GM18519 (cell line): ENCODE results near the gene SPATA33.
A peak's percentile ranks its signal among the peaks of the same experiment; 100 is the strongest.
"Not testable (repeated sequence)": the region's sequence is repeated elsewhere in the genome, so short reads cannot be mapped to it uniquely, and the experiment has no call there.

Experiments used
- ATAC-seq: cut with Tn5 transposase; IDR thresholded peaks from one replicate; pipeline ENCODE4 v1.9.1; 2021; ENCODE audit warnings: mild to moderate bottlenecking, moderate library complexity; ENCODE audit not compliant: unreplicated experiment, low FRiP score

SPATA33 gene

DNA sequence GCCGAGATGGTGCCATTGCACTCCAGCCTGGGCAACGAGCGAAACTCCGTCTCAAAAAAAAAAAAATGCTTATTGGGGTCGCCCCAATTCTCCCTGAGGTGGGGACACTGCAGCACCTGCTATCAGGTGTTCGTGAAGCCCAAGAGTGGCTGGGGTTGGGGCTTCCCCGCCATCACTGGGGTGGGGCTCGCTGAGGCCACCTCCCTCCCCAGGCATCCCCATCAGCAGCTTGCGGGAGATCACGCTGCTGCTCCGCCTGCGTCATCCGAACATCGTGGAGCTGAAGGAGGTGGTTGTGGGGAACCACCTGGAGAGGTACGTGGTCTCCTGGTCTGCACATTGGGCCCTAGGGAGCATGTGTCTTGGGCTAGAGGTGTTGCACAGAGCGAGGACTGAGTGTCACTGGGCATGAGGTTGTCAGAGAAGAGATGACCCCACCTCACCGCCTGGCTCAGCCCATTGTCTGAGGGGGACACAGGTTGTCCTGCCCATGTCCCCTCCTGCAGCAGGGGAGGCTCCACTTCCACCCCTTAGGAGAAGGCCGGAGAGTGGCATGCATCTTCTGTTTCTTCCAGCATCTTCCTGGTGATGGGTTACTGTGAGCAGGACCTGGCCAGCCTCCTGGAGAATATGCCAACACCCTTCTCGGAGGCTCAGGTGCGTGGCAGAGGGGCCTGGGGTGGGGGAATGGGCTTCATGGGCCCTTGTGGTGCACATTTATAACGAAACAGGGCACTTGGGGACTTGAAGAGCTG is 33.8 kb downstream of the SPATA33 start:
- no peak for ATAC-seq

DNA sequence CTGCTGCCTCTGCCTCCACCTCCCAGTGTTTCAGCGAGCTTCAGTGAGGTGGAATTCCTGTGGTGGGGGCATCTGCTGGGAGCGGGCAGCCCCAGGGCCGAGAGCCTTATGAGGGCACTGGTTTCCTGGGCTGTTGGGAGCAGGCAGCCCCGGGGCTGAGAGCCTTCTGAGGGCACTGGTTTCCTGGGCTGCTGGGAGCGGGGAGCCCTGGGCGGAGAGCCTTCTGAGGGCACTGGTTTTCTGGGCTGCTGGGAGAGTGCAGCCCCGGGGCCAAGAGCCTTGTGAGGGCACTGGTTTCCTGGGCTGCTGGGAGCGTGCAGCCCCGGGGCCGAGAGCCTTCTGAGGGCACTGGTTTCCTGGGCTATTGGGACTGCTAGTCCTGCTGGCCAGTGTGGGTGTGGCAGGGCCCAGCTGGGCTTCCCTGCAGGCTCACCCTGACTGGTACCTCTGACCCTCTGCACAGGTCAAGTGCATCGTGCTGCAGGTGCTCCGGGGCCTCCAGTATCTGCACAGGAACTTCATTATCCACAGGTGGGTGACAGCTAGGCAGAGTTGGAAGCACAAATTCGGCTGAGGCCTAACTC is 34.4 kb downstream of the SPATA33 start:
- no peak for ATAC-seq

DNA sequence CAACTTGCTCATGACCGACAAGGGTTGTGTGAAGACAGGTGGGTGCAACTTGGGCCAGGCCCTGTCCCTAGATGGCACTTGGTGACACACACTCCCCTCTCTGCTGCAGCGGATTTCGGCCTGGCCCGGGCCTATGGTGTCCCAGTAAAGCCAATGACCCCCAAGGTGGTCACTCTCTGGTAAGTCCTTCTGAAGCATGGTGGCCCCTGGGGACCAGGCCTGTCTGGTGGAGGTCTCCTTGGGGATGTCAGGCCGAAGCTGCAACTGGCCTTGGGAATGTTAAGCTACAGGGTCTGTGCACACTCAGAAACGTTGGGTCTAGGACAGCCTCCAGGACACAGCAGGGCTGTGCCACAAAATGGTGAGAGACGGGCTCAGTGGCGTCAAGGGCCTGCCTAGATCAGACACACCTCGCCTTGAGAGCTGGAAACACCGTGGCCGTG is 35.7 kb downstream of the SPATA33 start:
- ATAC-seq, result no peak

DNA sequence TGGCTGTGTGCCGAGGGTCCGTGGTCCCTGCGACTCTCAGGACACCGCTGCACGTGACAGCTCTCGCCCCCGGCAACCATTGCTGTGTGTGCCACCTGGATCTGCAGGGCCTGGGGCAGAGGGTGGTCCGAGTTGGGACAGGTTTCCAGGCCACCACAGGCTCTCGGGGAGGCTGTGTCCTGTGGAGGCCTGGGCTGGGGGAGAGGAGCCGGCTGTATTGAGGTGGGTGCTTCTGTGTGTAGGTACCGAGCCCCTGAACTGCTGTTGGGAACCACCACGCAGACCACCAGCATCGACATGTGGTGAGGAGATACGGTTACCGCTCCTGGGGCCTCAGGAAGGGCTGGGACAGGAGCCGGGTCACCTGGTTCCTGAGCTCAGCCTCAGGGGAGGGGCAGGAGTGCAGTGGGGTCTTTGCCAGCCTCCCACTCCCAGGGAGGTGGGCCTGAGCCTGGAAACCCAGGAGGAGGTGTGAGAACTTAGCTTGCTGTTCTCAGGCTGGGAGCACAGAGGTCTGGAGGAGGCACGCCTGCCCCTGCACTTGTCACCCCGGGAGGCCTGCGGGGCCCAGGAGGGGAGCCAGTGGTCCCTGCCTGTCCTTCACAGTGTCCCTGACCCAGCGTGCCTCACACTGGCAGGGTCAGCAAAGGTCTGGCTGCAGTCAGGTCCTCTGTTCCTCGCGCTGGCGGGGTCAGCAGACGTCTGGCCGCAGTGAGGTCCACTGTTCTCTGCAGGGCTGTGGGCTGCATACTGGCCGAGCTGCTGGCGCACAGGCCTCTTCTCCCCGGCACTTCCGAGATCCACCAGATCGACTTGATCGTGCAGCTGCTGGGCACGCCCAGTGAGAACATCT is 36.5 kb downstream of the SPATA33 start:
- no peak for ATAC-seq

DNA sequence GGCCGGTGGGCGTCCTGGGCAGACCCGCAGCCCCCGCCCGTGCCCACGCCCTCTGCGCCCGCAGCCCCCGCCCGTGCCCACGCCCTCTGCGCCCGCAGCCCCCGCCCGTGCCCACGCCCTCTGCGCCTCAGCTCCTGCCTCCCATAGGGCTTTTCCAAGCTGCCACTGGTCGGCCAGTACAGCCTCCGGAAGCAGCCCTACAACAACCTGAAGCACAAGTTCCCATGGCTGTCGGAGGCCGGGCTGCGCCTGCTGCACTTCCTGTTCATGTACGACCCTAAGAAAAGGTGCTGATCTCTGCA is 37.1 kb downstream of the SPATA33 start:
- not testable (repeated sequence) for ATAC-seq

DNA sequence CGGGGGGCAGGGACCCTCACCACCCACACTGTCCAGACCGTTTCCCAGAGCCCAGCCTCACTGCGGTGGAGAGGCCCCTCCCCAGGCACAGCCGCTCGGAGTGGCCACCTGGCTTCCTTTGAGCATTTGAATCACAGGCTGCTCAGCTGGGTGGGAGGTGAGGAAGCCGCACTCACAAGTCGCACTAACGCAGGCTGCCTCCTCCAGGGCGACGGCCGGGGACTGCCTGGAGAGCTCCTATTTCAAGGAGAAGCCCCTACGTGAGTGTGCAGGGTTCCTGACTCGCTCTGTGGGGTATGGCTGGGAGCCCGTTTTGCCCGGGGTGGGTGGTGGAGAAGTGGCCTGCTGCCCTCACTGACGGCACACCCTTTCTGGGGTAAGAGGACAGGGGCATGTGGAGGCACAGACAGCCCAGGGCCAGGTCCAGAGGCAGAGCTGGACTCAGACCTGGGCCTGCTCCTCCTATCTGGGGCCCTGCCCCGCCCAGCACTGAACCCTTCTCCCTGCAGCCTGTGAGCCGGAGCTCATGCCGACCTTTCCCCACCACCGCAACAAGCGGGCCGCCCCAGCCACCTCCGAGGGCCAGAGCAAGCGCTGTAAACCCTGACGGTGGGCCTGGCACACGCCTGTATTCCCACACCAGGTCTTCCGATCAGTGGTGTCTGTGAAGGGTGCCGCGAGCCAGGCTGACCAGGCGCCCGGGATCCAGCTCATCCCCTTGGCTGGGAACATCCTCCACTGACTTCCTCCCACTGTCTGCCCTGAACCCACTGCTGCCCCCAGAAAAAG is 37.6 kb downstream of the SPATA33 start:
- ATAC-seq, result no peak

DNA sequence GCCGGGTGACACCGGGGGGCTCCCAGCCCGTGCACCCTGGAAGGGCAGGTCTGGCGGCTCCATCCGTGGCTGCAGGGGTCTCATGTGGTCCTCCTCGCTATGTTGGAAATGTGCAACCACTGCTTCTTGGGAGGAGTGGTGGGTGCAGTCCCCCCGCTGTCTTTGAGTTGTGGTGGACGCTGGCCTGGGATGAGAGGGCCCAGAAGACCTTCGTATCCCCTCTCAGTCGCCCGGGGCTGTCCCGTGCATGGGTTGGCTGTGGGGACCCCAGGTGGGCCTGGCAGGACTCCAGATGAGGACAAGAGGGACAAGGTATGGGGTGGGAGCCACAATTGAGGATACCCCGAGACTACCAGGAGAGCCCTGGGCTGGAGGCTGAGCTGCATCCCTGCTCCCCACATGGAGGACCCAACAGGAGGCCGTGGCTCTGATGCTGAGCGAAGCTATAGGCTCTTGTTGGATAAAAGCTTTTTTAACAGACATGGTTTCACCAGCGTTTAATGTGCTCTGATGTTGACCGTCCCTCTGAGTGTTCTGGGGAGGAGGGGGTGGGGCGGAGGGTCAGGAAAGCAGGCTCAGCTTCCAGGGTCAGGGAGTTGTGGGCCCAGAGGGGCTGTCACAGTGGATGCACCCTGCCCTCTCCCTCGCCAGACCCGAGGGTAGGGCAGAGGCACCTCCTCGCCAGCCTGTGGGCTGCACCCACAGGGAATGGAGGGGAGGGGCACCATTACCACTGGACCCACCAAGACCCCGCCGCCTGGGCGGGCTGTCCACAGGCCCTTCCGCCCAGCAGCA is 38.4 kb downstream of the SPATA33 start:
- no peak for ATAC-seq

DNA sequence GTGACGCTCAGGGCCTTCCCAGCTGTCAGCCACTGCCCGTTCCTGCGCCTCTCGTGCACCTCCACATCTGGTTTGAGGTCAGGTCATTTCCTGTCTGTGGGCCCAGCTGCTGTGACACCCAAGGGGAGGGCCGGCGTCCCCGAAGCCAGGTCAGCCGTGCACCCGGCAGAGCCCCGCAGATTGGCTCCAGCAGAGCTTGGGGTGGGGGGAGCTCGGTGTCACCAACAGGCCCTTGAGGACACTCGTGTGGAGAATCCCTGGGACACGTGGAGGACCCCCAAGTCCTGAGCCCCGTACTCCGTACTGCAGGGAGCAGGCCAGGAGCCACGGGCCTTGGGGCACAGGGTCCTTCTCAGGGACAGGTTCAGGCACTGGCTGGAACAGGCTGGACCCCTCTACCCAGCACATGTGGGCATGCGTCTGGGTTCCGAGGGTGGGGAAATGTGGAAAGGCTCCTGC is 39.1 kb downstream of the SPATA33 start:
- no peak for ATAC-seq

DNA sequence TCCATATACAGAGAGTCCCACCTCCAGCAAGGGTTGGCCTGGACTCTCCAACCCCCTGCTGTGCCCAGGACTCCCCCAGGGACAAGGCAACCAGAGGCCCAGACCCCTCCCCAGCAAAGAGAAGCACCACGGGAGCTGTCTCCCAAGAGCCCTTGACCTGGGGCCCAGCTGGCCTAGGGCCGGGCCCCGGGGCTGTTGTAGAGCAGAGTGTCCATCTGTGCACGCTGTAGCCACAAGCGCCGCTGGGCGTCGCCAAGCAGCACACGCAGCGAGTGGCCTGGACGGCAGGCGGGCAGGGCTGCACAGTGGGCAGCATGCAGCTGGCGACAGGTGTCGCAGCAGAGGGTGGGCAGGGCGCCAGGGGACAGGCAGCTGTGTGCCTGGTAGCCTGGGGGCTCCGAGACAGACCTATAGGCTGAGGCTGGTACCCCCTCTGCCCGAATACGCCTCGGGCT is 39.6 kb downstream of the SPATA33 start:
- no peak for ATAC-seq

DNA sequence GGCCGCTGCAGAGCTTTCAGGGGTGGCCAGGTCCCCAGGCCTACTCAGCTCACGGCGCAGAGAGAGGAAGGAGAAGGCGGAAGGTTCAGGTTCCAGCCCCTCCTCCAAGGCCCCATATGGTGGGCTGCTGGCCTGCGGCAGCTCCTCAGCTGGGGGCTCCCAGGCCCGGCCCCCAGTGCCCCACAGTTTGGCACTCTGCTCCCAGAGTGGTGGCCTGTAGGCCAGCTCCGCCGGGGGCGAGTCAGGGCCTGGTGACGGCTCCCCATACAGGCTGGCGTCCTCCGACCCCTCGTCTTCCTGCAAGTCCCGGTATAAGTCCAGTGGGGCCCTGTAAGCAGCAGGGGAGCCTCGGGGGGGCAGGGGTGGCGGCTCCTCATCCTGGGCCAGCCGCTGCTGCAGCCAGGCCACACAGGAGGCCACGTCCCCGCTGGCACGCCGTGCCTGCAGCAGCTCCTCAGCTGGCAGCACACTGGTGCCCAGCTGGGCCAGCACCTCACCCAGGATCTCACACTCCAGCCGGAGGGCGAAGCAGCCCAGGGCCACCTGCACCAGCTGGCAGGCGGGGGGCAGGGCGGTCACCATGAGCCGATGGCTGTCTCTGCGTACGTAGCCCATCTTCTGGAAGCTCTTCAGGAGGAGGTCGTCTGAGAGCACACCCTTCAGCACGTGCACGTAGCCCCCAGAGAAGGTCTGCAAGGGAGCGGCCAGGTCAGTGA is 40.1 kb downstream of the SPATA33 start:
- ATAC-seq, result no peak

DNA sequence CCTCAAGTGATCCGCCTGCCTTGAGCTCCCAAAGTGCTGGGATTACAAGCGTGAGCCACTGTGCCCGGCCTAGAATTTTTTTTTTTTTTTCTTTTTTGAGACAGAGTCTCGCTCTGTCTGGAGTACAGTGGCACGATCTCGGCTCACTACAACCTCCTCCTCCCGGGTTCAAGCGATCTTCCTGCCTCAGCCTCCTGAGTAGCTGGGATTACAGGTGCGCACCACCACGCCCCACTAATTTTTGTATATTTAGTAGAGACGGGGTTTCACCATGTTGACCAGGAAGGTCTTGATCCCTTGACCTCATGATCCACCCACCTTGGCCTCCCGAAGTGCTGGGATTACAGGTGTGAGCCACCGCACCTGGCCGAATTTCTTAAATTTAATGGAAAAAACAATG is 41.1 kb downstream of the SPATA33 start:
- ATAC-seq, result not testable (repeated sequence)

DNA sequence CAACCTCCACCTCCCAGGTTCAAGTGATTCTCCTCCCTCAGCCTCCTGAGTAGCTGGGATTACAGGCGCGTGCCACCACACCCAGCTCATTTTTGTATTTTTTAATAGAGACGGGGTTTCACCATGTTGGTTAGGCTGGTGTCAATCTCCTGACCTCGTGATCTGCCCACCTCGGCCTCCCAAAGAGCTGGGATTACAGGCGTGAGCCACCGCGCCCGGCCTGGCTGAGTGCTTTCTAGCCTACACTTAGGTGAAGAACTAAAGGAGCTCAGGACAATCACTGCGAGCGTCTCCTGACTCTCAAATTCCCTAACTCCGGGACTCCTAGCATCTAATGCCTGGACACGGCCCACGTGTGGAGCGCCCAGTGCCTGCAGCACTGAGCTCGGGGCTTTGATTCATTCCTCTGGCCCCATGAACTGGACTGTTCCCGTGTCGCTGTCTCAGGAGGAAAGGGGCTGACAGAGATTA is 42.0 kb downstream of the SPATA33 start:
- ATAC-seq, result not testable (repeated sequence)

DNA sequence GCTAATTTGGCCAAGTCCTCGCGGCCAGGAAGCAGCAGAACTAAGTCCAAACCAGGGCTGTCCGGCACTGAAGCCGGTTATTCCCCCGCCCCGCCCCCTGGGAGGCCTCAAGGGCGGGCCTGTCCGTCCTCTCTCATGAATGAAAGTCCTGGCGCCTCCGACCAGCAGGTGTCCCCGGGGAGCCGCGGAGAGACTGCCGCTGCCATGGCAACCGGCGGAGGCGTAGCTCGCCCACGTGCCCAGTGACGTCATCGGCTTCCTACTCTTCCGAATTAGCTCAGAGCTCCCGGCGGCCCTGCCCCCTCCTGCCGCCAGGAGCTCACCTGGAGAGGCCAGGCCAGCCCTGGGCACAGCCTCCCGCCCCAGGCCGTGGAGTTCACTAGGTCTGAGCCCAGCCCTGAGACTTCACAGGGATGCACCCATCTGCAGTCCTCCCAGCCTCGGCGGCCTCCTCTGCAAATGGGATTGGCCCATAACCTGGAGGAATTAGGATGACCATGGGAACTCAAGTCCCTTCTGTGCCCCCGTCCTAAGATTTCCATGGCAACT is 42.5 kb downstream of the SPATA33 start:
- peak; percentile 38 for ATAC-seq

DNA sequence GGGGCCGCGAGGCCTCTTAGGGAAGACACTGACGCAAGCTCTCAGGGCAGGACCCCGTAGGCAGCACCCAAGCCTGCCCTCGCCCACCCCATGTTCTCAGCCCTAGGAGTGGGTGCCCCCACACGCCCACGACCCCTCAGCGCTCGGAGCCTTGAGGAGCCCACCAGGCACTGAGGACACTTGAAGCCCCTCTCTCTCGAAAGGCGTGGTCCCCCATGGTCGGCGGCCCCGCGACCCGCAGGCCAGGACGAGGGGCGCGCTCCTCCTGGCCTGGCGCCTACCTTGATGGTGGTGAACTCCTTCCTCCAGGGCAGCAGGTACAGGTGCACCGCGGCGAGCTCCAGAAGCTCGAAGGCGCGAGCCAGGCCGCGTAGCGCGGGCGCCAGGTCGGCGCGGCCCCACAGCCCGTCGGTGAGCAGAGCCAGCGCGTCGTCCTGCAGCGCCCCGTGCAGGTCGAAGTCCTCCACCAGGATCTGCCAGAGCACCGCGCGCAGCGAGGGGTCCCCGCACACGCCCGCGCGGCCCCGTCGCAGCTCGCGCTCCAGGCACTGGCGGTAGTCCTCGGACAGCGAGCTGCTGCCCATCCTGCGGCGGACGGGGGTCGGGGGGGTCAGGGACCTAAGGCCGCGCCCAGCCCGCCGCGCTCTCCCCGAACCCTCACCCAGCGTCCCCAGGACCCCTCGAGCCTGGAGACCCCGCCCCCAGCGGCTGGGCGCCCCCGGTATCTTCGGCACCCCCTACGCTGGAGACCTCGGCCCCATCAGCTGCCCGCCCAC is 43.2 kb downstream of the SPATA33 start:
- ATAC-seq, result no peak

DNA sequence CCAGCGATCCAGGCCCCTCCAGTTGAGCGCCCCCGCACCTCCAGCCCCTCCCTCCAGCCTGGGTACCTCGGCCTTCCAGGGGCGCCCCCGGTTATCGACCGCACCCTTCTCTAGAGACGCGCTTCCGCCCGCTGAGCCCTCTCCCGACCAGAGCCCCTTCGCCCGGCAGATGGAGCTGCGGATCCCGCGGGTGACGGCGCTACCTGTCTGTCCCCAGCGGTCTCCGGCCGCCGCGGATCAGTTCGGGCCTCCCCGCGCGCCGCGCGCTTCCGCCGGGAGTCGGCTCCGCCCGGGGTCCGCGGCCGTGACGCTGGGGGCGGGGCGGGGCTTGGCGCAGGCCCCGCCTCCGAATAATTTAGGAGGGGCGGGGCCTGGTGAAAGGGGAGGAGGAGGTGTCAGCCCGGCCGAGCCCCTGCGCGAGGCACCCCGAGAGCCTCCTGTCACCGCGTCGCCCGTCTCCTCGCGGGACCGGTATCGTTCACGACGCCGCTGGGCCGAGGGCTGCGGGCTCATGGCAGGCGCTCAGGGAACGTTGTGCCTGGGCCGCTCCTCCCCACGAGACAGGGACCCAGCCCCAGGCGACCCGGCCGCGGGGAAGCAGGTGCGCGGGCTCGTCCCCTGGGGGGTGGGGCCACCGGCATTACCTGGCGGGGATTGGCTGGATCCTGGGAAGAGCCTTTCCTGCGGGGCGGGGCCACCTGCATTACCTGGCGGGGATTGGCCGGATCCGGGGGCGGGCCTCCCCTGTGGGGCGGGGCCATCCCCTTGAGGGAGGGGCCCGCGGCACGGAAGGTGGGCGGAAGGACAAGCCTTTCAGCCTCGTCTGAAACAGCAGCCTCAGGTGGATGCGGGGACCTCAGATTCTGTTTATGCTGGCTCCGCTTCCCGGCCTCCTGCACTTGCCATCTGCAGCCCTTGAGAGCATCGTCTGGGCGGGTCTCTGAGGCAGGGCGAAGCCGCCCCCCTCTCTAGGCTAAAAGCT is 44.1 kb downstream of the SPATA33 start, which contains the start of gene SPATA2L:
Gene SPATA2L (minus strand): TSS at position 281 of the 982 bp plus-strand sequence. CDS start 473 bp downstream, outside the sequence.
- peak; percentile 46 for ATAC-seq

DNA sequence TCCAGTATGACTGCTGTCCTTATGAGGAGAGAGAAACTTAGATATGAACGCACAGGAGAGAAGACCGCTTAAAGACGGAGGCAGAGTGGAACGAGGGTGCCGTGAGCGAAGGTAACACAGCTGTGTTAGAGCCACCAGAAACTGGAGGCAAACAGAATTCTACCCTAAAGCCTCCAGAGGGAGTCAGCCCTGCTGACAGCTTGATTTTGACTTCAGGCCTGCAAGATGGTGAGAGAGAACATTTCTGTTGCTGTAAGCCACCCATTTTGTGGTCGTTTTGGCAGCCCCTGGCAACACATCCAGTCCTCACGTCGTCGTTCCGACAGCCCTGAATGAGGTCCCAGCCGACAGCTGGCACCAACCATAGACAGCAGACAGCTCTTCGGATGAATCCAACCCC is 46.6 kb downstream of the SPATA33 start:
- no peak for ATAC-seq

DNA sequence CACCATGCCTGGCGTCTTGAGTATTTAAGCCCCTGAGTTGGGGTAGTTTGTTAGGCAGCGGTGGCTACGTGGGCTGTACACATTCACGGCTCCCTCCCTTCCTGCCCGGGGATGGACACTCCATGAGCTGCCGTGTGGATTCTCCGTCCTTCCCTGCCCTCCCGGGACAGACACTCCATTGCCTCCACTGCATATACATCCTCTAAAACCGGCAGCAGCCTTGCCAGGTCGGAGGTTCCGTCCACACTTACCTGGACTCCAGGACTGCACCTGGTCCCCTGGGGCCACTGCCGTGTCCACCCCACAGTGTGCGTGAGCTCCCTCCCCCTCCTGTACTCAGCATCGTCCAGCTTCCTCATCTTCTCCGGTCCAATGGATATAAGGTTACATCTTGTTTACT is 47.4 kb downstream of the SPATA33 start:
- ATAC-seq, result no peak
